Measurements from ENCODE around the gene CACNB1.
A peak's percentile ranks its signal among the peaks of the same experiment; 100 is the strongest.
"Not testable (repeated sequence)": the region's sequence is repeated elsewhere in the genome, so short reads cannot be mapped to it uniquely, and the experiment has no call there.

The CACNB1 gene

DNA sequence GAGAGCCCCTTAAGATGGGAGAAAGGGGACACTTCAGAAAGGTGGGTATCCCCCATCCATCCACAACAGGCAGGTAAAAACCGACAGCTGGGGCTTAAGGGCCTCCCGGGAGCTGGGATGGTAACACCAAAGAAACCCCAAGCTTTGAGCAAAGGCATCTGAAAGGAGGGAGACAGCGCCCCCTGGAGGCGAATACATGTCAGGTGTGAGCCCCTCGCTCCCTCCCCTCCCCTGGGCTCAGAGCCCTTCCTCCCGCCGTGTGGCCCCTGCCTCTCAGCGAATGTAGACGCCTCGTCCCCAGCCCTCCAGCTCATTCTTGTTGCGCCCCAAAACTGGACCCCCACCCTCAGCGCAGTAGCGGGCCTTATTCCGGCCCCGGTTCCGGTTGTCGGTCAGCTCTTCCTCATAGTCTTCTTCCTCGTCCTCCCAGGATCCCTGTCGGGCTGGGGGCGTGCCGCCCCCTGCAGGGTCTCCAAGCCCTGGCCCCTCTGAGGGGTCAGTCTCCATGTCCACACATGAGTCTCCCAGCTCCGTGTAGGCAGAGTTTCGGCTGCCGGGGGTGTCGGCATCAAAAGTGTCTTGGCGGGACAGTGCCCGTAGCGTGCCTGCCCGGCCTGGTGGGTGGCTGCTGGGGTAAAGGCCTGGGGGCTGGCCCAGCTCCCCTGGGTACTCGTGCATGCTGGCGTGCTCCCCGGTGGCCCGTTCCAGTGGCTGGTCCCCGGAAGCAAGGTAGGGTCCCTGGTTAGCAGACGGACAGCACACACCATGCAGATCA lies 22.4 kb downstream of the CACNB1 start:
- no peak for DNase-seq (ENCODE audit: low read depth)

DNA sequence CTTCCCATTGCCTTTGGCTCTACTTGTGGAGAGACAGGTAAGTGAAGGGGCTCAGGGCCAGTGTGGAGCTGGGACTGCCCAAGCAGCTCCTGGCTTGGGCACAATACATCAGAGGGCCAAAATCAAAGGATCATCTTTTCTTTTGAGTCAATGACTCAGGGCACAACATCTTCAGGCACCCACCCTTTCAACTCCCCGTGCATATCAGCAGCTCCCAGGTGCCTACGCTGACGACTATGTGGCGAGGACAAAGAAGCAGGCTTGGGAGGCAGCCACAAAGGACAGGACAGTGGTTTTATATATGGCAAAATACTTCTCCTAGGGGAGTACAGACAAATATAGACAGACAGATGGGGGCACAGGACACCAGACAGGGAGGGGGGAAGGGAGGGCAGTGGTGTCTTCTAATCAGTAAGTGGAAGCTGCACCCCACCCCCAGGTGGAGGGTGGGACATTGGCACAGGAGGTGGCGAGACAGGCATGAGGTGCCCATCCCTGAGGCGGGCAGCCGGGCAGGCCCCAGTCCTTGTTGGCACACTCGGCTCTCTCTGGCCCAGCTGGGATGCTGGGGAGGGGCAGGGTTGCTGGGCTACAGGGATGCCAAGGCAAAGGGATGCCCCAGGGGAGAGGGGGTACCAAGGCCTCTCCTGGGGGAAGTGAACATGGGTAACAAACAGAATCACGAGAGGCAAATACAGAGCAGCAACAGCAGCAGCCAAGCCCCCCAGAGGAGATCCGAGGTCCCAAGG lies 23.8 kb downstream of the CACNB1 start:
- DNase-seq (ENCODE audit: low read depth): no peak

DNA sequence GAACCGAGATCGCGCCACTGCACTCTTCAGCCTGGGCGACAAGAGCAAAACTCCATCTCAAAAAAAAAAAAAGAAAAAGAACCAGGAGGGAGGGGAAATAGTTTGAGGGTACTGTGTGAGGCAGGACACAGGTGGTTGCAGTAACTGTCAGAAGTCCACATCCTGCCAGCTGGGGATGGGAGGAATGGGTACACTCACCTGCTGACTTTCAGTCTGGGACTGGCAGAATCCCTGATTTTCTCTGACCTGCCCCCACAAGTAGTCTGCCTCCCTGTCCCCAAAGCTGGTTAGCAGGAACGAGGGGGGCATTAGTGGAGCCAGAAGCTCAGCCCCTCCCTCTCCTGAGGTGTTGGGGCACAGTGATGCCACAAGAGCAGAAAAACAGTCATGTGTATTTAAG lies 24.4 kb downstream of the CACNB1 start:
- DNase-seq (ENCODE audit: low read depth): no peak

DNA sequence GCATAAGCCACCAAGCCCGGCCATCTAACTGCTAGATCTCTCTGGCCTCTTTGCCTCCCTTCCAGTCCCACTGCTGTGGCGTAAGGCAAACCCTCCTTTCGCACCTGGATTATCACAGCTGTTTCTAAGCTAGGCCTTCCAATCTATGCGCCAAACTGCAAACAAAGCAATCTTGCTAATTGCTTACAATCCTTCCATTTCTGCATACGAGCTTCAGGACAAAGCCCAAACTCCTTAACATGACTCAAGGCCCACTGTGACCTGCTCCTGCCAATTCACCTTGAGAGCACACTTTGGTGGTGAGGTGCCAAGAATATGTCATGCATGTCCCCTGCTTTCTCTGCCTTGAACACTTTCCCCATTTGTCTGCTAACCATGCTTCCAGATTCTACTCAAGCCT lies 25.5 kb downstream of the CACNB1 start:
- no peak for DNase-seq (ENCODE audit: low read depth)

DNA sequence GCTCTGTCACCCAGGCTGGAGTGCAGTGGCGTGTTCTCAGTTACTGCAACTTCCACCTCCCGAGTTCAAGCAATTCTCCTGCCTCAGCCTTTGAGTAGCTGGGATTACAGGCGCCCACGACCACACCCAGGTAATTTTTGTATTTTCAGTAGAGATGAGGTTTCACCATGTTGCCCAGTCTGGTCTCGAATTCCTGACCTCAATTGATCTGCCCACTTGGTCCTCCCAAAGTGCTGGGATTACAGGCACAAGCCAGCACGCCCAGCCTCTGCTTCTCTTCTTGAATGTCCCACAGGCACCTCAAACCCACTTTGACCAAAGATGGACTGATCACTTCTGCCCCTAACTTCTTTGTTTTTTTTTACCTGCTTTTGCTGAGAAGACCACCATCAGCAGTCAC lies 26.9 kb downstream of the CACNB1 start:
- DNase-seq (ENCODE audit: low read depth): no peak

DNA sequence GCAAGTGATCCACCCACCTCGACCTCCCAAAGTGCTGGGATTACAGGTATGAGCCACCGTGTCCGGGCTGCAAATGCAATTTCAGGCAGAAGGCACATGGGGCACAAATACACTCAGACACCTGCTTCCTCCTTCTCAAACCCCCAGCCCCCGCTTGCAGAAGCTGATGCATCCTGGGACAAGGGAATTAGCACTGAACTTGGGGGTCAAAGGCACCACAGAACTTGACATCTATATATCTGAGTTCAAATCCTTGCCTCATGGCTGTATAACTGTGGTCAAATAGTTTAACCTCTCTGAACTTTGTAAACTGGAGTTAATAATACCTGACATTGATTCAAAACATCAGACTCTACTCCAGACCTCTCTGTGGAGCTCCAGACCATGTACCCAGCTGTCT lies 27.4 kb downstream of the CACNB1 start:
- no peak for DNase-seq (ENCODE audit: low read depth)

DNA sequence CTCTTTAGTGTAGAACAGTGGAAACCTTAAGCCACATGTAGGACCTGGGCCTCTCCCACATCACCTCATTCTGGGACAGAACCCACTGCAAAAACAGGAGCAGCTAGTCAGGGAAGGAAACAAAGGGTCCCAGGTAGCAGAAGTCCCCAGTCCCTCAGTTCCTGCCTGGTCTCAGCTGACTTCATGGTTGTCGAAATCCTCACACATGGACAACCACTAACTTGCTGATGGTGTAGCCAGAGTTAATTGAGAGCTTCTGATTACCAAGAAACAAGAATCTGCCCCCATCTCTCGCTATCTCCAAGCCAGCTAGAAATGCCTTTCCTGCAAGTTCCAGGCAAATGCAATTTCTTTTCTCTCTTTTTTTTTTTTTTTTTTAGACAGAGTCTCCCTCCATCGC lies 28.0 kb downstream of the CACNB1 start:
- no peak for DNase-seq (ENCODE audit: low read depth)

DNA sequence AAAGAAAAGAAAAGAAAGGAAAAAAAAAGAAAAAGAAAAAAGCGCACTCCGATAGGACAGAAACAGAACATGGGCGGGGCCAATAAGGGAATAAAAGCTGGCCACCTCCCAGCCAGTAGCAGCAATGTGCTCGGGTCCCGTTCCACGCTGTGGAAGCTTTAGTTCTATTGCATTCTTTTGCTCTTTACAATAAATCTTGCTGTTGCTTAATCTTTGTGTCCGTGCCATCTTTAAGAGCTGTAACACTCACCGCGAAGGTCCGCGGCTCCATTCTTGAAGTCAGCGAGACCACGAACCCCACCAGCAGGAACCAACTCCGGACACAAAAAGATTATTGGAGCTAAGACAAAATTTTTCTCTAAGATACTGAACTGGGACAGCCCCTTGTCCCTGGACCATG lies 28.4 kb downstream of the CACNB1 start:
- DNase-seq (ENCODE audit: low read depth): no peak

DNA sequence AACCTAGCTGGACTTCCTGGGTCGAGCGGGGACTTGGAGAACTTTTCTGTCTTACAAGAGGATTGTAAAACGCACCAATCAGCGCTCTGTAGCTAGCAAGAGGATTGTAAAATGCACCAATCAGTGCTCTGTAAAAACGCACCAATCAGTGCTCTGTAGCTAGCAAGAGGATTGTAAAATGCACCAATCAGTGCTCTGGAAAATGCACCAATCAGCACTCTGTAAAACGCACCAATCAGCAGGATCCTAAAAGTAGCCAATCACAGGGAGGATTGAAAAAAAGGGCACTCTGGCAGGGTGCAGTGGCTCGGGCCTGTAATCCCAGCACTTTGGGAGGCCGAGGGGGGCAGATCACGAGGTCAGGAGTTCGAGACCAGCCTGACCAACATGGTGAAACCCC lies 29.0 kb downstream of the CACNB1 start:
- not testable (repeated sequence) for DNase-seq (ENCODE audit: low read depth)

DNA sequence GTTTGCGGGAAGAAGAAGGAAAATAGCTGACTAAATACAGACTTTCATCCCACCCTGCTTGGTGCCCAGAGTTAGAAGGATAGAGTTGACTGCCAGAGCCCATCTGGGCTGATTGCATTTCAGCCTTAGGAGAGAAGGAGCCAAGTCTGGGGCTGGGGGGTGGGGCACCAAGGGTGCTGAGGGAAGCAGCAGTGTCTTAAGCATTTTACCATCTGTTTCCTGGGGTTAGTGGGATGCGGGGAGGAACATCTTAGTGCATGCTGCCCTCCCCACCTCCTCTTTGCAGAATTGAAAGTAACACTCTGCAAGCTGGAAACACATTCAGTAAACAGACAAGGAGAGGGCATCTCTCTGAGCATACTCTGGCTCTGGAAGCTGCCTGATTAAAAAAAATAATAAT lies 30.0 kb downstream of the CACNB1 start:
- DNase-seq (ENCODE audit: low read depth): no peak

DNA sequence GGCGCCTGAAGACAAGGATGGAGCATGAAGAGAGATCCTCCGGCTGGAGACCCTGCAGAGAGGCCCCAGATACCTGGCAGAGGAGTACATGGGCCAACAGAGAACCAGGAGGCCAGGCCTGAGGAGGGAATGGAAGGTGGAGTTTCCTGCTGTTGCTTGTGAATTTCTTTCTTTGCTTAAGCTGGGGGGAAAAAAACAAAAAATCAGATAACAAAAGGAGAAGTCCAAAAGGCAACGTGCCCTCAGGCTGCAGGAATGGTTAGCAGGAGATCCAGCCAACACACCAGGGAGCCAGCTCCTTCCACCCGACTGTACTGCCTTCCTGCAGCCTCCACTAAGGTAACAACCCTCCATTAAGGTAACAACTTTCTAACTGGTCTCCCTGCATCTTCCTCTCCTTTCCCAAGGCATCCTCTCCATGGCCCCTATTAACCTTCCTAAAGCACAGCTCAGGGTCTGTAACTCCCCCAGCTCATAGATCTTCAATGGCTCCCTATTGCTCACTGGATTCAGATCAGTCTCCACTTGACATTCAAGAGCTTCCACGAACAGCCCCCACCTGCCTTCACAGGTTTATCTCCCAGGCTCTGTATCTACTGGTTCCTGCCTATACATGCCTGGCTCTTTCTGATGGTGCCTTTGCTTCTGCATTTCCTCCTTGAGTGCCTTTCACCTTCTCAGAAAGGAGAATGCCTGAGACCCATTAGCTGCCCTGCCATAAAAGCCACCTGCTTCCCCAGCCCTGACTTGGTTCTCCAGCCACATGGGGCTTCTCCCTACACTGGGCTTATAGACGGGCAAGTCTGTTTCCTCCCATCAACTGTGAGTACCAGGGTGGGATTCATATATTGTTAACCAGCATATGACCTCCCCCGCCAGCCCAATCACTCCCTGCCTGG lies 30.8 kb downstream of the CACNB1 start:
- DNase-seq (ENCODE audit: low read depth): no peak

DNA sequence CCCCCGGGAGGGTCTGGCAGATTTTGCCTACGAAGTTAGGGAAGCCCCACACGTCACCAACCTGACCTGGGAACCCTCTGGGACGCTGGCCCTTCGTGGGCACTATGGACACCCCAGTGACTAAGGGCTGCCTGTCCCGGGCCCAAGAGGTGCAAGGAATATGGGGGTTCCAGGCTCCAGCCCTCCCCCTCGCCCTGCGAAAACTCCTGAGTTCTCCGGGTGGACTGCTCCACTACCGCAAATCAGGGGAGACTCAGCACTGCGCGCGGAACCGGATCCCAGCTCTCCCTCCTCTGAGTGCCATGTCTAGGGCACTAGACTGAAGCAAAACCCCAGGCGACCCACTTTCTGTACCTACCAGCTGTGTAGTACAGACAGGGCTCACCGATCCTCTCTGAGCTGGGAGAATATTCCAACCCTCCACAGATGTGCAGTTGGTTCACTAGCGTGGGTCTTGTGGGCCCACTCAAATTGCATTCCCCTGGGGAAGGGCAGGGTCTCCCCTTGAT lies 31.6 kb downstream of the CACNB1 start, which contains the start of gene ARL5C:
TSS of gene ARL5C (minus strand) at position 321 of the 509 bp plus-strand sequence. CDS start 401 bp downstream, outside the sequence.
- no peak for DNase-seq (ENCODE audit: low read depth)

DNA sequence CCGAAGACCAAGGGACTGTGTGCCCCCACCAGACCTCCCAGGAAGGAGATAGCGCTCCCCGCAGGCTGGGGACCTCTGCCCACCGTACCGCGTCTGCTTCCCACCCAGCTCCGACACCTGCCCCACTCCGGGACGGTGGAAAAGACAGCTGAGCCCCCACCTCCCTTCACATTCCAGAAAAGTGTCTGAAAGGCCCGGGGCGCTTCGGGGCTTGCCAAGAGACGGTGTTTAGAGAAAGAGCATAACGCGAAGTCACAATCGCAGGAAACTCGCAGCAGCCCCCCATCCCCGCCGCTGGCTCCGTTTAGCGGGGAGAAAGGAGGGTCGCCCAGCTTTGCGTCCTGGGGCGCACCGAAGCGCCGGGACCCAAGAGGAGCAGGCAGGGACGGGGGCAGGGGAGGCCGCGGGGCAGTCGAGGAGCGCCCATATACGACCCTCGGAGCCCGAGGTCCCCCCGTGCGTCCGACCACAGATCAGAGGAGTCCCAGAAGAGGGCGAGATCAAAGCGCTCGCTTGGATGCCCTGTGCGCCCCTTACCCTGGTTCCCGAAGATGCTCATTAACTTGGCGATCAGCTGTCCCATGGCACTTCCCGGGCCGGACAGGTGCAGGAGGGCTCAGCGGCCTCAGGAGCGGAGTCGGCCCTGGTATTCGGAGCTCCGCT lies 32.2 kb downstream of the CACNB1 start:
- DNase-seq (ENCODE audit: low read depth): no peak

DNA sequence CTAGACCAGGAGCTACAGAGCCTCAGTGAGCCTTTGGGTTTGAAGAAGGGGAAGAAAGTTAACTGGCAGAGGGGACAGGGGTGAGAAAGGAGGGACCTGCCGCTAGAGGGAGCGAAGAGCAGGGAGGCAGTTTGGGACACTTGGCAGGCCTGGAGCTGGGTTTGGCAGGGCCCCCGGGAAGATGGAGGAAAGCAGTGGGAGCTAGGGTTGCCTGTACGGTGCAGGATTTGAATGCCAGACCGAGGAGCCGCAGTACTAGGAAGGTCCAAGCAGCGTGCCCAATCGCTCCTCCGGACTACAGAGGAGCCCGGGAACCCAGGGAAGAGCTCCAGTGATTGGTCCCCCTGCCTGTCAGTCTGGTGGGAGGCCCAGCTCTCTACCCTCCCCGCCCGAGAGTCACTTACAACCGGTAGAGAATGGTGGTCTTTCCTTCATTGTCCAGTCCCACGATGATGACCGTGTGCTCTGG lies 32.8 kb downstream of the CACNB1 start:
- DNase-seq (ENCODE audit: low read depth): no peak

DNA sequence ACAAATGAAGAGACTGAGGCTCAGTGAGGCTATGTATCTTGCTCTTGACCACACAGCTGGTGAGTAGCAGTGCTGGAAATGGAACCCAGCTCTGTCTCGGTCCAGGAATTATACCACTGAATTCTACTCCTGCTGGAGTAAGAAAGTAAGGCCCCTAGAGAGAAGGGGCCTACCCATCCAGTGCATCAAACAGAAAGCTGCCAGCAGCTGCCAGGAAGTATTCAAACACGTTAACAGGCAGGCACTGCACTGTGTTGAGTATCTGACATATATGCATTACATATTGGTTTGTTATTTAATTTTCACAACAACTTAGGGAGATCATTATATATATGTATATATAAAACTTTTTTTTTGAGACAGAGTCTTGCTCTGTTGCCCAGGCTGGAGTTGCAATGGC lies 35.5 kb downstream of the CACNB1 start:
- no peak for DNase-seq (ENCODE audit: low read depth)

DNA sequence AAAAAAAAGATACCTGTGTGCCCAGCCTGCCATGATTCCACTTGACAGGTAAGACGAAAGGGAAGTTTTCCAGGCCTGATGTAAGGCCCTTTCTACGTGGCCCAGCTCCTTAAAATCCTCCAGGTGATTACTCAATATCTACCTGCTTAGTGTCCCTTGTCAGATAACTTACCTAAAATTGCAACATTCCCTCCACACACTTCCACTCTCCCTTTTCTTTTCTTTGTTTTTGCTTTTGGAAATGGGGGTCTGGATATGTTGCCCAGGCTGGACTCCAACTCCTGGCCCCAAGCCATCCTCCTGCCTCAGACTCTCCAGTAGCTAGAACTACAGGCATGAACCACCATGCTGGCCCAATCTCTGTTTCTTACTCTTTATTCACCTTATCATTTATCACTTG lies 38.8 kb downstream of the CACNB1 start:
- DNase-seq (ENCODE audit: low read depth): no peak

DNA sequence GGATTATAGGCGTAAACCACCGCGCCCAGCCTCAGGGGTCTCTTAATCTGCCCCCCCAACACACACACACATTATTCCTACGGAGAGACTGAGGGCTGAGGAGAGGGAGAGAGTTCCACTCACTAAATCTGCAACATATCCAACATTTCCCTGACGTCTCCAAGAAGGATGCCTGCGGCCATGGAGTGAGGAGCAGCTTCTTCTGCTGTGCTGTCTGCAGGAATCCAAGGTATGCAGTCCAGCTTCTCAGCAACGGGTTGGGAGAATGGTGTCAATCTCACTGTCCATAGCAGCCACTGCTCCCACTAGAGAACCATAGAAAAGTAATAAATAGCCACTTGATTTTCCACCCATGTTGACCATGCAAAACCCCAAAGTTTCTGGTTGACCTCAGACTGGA lies 41.0 kb downstream of the CACNB1 start:
- DNase-seq (ENCODE audit: low read depth): no peak

DNA sequence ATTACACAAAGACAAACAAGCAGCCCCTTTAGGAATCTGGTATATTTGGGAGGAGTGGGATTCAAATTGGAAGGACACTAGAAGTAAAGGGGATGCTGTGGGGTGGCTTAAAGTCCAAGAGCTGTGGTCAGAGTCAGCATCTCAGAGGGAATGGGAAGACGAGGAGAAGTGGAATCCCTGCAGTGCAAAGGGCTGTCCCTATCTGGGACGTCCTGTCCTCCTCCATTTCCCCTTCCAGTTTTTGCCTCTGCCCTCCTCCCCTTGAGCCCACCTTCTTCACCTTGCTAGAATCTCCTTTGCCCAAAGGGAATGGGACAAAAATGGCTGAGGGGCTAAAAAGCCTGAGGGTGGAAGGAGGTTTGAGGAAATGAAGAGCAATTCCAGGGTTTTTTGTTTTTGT lies 41.8 kb downstream of the CACNB1 start:
- DNase-seq (ENCODE audit: low read depth): no peak

DNA sequence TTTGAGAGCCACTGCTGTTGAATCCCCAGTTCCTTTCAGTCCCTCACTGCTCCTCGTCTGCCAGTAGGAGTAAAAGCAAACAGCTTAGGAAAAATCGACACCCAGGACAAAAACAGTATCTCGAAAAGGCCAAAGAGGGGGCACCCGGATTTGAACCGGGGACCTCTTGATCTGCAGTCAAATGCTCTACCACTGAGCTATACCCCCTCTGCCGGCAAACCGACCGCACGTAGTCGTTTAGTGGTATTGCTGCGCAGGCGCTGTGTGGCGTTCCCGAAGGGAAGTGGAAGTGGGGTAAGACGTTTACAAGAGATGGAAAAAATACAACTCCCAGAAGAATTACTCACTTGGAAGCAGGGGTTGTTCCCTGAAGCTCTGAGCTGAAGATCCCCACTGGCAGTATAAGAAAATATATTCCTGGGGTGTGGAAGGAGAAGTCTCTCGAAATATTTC lies 43.8 kb downstream of the CACNB1 start:
- peak; percentile 80 for DNase-seq (ENCODE audit: low read depth)

DNA sequence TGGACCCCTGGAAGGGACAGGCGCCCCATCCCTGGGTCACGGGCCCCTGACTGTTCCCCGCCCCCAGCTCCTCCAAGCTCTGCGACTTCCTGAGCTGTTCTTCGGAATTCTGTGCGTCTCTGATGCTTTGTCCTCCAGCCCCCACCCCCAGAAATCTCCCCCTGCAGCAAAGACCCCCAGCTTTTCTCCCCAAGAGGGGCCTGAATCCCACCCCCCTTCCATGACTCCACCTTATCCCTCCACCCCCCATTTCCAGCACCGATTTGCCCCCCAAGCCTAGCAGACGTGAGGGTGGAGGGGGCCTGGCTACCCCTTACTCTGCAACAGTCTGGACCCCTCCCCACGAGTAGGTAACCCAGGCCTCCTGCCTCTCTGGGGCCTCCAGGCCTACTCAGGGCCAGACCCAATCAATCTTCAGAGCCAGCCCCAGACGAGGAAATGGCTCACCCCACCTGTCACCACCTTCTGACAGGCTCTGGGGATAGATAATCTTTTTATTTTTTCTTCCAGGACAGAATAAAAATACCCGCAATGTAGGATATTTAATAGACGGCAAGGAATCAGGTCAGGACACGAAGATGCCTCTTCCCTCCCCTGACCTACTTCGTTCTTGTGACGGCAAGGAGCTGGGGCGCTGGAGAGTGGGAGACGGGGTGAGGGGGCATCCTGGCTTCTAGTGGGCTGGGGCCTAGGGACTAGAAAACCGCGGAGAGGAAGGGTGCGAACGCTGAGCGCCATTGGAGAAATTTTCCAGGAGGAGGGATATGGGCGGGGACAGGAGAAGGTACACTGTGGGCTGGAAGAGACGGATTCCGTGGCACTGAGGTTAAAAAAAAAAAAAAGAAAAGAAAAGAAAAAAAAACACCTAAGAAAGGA lies 45.3 kb downstream of the CACNB1 start:
- no peak for DNase-seq (ENCODE audit: low read depth)
